Stimulated activated CD4-positive, alpha-beta T cell treated with anti-CD3 and anti-CD28 coated beads, Interleukin-4, amount 100 ng/mL, for 48 hours (primary cell): ENCODE results near the gene ZNF227.
"Not testable (repeated sequence)": the region's sequence is repeated elsewhere in the genome, so short reads cannot be mapped to it uniquely, and the experiment has no call there.

Source experiments
- DNase-seq, 2 donors: peaks; one replicate each; pipeline ENCODE4 v3.0.0-alpha.2; 2020; ENCODE audit warnings: low read depth in 2 of 2

Gene ZNF227

GRCh38 chr19:44252332-44252731 lies 40.0 kb downstream of the ZNF227 start:
- DNase-seq, result not testable (repeated sequence)

GRCh38 chr19:44253392-44253791 lies 41.1 kb downstream of the ZNF227 start:
- DNase-seq, result not testable (repeated sequence)

- DNase-seq, result no peak
These were observed 42.2 kb downstream of the ZNF227 start for GRCh38 chr19:44254496-44254895.

- DNase-seq, result no peak
These were observed 43.5 kb downstream of the ZNF227 start for GRCh38 chr19:44255705-44256411.

- no peak for DNase-seq
These were observed 45.8 kb downstream of the ZNF227 start for GRCh38 chr19:44258136-44258535.

GRCh38 chr19:44258835-44259413 lies 46.6 kb downstream of the ZNF227 start:
- DNase-seq, result no peak

GRCh38 chr19:44260343-44260681 lies 48.0 kb downstream of the ZNF227 start:
- no peak for DNase-seq

GRCh38 chr19:44260695-44261446 lies 48.5 kb downstream of the ZNF227 start:
- DNase-seq, result no peak

- no peak for DNase-seq
These were observed 65.0 kb downstream of the ZNF227 start for GRCh38 chr19:44277331-44277730.

GRCh38 chr19:44278181-44278690 lies 65.9 kb downstream of the ZNF227 start:
- no peak for DNase-seq

- DNase-seq, result no peak
These were observed 68.6 kb downstream of the ZNF227 start for GRCh38 chr19:44280916-44281315.

- no peak for DNase-seq
These were observed 70.5 kb downstream of the ZNF227 start for GRCh38 chr19:44282846-44283245.

GRCh38 chr19:44284968-44285367 lies 72.6 kb downstream of the ZNF227 start:
- no peak for DNase-seq
